HG02884 (cell line): ENCODE measurements around the gene RALB.
"Not testable (repeated sequence)": the region's sequence is repeated elsewhere in the genome, so short reads cannot be mapped to it uniquely, and the experiment has no call there.

Source experiments
- ATAC-seq: cut with Tn5 transposase; IDR thresholded peaks from one replicate; pipeline ENCODE4 v1.9.1; 2021; ENCODE audit warnings: mild to moderate bottlenecking, moderate library complexity; ENCODE audit not compliant: unreplicated experiment

RALB gene

GRCh38 chr2:120224735-120225548 lies 27.7 kb upstream of the RALB start:
- ATAC-seq = no peak

- no peak for ATAC-seq
These were observed 27.0 kb upstream of the RALB start for GRCh38 chr2:120225549-120226065.

- ATAC-seq = no peak
These were observed 26.3 kb upstream of the RALB start for GRCh38 chr2:120226316-120226715.

- ATAC-seq = no peak
These were observed 25.3 kb upstream of the RALB start for GRCh38 chr2:120227111-120227991.

GRCh38 chr2:120228503-120228902 lies 24.1 kb upstream of the RALB start:
- ATAC-seq = no peak

- ATAC-seq = no peak
These were observed 23.3 kb upstream of the RALB start for GRCh38 chr2:120229341-120229740.

- no peak for ATAC-seq
These were observed 21.9 kb upstream of the RALB start for GRCh38 chr2:120230515-120231471.

- peak; percentile 6 for ATAC-seq
These were observed 21.1 kb upstream of the RALB start for GRCh38 chr2:120231564-120231973.

- ATAC-seq = peak; percentile 88
These were observed 20.5 kb upstream of the RALB start for GRCh38 chr2:120231974-120232635.

- no peak for ATAC-seq
These were observed 19.4 kb upstream of the RALB start for GRCh38 chr2:120233292-120233691.

- not testable (repeated sequence) for ATAC-seq
These were observed 17.5 kb upstream of the RALB start for GRCh38 chr2:120235158-120235557.

GRCh38 chr2:120235681-120236080 lies 17.0 kb upstream of the RALB start:
- no peak for ATAC-seq

- ATAC-seq = no peak
These were observed 16.3 kb upstream of the RALB start for GRCh38 chr2:120236316-120236715.

- ATAC-seq = no peak
These were observed 15.9 kb upstream of the RALB start for GRCh38 chr2:120236791-120237190.

GRCh38 chr2:120237491-120237902 lies 15.2 kb upstream of the RALB start:
- ATAC-seq = no peak

GRCh38 chr2:120238728-120239487 lies 13.7 kb upstream of the RALB start:
- no peak for ATAC-seq

- no peak for ATAC-seq
These were observed 13.0 kb upstream of the RALB start for GRCh38 chr2:120239488-120240287.

- ATAC-seq = no peak
These were observed 11.7 kb upstream of the RALB start for GRCh38 chr2:120240901-120241429.
